ENCODE measurements around the gene PLXNA3.

The PLXNA3 gene

DNA sequence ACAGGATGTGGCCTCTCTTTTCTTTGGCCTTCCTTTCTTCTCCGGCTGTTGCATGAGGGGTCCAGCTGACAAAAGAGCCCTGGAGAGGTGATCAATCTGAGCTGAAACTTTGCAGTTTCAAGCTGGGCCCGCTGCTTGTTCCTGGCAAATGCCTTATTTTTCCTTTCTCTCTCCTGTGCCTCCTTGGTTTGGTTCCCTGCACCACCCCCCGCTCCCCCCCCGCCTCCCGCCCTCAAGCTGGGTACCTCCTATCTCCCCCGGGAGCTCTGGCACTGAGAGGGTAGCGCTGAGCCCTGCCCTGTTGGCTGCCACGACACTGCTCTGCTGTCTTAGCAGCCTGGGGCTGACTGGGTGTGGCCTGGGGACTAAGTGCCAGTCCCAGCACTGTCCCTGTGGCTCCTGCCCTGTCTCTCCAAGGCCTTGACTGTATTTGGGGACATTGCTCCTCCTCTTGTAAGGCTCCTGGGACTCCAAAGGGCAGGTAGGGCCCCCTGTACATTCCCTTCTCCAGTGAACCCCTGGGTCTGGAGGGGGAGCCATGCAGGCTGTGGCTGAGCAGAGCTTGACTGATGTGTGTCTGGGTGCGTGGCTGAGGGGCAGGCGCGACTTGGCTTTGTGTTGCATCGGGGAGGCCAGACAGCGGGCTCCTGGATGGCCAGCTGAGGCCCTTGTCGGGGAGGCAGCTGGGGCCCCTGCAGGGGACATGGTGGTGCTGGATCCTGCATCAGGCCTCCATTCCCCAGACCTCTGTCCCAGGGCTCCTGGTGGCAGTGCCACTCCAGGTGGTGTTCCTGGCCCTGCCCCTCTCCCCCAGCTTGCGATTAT is 1.1 kb downstream of the PLXNA3 start:
- peaks cover 0 to 5% of the 10 kb centered on the region in 2 donors for H3K9me3 Mint-ChIP-seq
- H3K27ac Mint-ChIP-seq, result peak overlapping the region; percentile 82
- peaks cover 15 to 21% of the 10 kb centered on the region in 2 donors for H3K36me3 Mint-ChIP-seq
- ATAC-seq (replicated peaks) (peak; percentile 52 to 61), DNase-seq (no peak)
- no peaks in the 10 kb centered on the region for H3K27me3 Mint-ChIP-seq
- peaks cover 13 to 21% of the 10 kb centered on the region in 2 donors for H3K4me1 Mint-ChIP-seq
- peak overlapping the region; percentile 83 to 86 for H3K4me3 Mint-ChIP-seq

DNA sequence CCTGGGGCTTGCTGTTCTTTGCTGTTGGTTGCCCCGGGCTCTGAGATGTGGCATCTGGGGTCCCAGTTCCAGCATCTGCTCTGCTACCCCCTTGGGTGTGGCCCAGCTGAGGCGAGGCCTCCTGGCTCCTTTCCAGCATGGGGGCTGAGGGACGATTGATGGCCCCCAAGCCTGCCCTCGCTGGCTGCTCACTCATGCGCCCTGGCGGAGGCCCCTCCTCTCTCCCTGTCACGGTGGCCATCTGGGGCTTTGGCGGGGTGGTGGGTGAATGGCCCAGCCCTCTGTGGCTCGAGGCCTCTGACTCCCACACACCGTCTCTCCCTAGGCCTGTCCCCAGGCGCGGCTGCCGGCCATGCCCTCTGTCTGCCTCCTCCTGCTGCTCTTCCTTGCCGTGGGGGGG is 1.8 kb downstream of the PLXNA3 start:
- no peak for ATAC-seq (replicated peaks)
- H3K27me3 Mint-ChIP-seq, result no peaks in the 10 kb centered on the region
- H3K27ac Mint-ChIP-seq, result no peak overlapping the region
- no peak for DNase-seq
- peaks cover 13 to 21% of the 10 kb centered on the region in 2 donors for H3K4me1 Mint-ChIP-seq
- H3K36me3 Mint-ChIP-seq, result peaks cover 9 to 14% of the 10 kb centered on the region in 2 donors
- H3K9me3 Mint-ChIP-seq, result no peaks in the 10 kb centered on the region
- peak overlapping the region; percentile 59 to 83 for H3K4me3 Mint-ChIP-seq

DNA sequence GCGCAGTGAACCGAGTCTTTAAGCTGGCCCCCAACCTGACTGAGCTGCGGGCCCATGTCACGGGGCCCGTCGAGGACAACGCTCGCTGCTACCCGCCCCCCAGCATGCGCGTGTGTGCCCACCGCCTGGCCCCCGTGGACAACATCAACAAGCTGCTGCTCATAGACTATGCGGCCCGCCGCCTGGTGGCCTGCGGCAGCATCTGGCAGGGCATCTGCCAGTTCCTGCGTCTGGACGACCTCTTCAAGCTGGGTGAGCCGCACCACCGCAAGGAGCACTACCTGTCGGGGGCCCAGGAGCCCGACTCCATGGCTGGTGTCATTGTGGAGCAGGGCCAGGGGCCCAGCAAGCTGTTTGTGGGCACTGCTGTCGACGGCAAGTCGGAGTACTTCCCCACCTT is 2.2 kb downstream of the PLXNA3 start:
- DNase-seq (no peak), ATAC-seq (replicated peaks) (no peak)
- Mint-ChIP-seq H3K9me3 (no peaks in the 10 kb centered on the region), H3K27me3 (no peaks in the 10 kb centered on the region), H3K27ac (no peak overlapping the region), H3K4me3 (peak overlapping the region; percentile 59 to 83), H3K4me1 (peaks cover 13 to 21% of the 10 kb centered on the region in 2 donors), H3K36me3 (peaks cover 11 to 16% of the 10 kb centered on the region in 2 donors)

DNA sequence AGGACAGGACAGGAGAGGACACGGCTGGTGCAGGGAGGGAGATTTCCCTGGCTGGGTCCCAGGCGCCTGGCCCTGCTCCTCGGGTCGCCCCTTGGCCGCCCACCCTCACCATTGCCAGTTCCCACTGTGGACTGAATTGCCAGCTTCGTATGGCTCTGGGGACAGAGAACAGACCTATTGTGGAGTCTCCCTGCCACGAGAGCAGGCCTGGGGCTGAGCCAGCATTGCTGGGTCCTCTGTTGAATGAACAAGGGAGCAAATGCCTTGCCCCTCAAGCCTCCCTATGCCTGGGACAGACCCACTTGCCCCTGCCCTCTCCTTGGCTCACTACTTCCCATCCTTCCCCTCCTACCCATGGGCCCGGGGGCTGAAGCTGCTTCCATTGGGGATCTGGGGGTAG is 4.3 kb downstream of the PLXNA3 start:
- Mint-ChIP-seq H3K4me1 (peaks cover 13 to 21% of the 10 kb centered on the region in 2 donors), H3K36me3 (peaks cover 24 to 30% of the 10 kb centered on the region in 2 donors), H3K4me3 (no peak overlapping the region), H3K9me3 (no peaks in the 10 kb centered on the region), H3K27ac (no peak overlapping the region), H3K27me3 (no peaks in the 10 kb centered on the region)
- DNase-seq (no peak), ATAC-seq (replicated peaks) (no peak)

DNA sequence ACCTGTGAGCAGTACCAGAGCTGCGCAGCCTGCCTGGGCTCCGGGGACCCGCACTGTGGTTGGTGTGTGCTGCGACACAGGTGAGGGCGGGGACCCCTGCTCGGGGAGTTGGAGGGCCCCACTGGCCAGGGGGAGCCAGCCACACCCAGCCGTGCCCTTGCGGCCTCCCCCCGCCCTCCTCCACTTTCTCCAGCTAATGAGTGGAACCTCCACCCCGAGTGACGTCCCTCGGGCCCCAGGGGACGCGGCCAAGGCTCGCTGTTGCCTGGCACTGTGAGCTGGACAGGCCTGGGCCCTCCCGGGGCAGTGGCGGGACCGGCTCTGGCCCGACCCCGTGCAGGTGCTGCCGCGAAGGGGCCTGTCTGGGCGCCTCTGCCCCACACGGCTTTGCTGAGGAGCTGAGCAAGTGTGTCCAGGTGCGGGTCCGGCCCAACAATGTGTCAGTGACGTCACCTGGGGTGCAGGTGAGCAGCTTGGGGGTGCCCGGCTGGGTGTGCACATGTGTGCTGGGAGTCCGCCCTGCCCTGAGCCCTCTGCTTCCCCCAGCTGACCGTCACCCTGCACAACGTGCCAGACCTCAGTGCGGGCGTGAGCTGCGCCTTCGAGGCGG is 5.6 kb downstream of the PLXNA3 start:
- H3K36me3 Mint-ChIP-seq, result peaks cover 24 to 30% of the 10 kb centered on the region in 2 donors
- H3K4me3 Mint-ChIP-seq, result no peak overlapping the region
- H3K27me3 Mint-ChIP-seq, result no peaks in the 10 kb centered on the region
- ATAC-seq (replicated peaks) (no peak), DNase-seq (no peak)
- peaks cover 13 to 21% of the 10 kb centered on the region in 2 donors for H3K4me1 Mint-ChIP-seq
- no peaks in the 10 kb centered on the region for H3K9me3 Mint-ChIP-seq
- H3K27ac Mint-ChIP-seq, result no peak overlapping the region

DNA sequence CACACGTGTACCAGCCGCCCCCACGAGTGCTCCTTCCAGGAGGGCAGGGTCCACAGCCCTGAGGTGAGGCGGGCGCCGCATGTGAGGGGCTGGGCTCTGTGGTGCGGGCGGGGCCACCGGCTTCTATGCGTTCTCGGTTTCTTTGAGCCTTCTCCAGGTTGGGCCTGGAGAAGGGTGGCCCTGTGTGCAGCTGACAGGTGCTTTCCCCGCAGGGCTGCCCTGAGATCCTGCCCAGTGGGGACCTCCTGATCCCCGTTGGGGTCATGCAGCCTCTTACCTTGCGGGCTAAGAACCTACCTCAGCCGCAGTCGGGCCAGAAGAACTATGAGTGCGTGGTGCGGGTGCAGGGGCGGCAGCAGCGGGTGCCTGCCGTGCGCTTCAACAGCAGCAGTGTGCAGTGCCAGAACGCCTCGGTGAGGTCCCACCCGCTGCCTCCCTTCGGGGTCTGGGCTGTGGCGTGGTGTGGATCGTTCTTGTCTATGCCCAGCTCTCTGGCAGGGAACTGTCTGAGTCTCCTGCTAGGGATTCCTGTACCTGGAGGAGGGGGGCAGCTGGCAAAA is 6.8 kb downstream of the PLXNA3 start:
- H3K36me3 Mint-ChIP-seq, result peaks cover 24 to 30% of the 10 kb centered on the region in 2 donors
- H3K27ac Mint-ChIP-seq, result peak overlapping the region; percentile 65
- H3K9me3 Mint-ChIP-seq, result no peaks in the 10 kb centered on the region
- ATAC-seq (replicated peaks), result no peak
- H3K4me1 Mint-ChIP-seq, result peaks cover 8 to 11% of the 10 kb centered on the region in 2 donors
- no peak overlapping the region for H3K4me3 Mint-ChIP-seq
- H3K27me3 Mint-ChIP-seq, result no peaks in the 10 kb centered on the region
- no peak for DNase-seq

DNA sequence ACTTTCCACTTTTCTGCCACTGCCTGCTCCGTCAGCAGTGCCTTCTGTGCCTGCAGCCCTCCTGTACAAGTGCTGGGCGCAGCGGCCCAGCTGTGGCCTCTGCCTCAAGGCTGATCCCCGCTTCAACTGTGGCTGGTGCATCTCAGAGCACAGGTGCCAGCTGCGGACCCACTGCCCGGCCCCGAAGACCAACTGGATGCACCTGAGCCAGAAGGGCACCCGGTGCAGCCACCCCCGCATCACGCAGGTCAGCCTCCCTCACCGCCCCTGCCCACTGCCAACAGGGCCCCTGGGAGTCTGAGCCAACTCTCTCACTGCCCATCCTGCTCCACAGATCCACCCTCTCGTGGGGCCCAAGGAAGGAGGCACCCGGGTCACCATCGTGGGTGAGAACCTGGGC is 7.5 kb downstream of the PLXNA3 start:
- H3K4me3 Mint-ChIP-seq, result no peak overlapping the region
- no peak for ATAC-seq (replicated peaks)
- no peak overlapping the region for H3K27ac Mint-ChIP-seq

DNA sequence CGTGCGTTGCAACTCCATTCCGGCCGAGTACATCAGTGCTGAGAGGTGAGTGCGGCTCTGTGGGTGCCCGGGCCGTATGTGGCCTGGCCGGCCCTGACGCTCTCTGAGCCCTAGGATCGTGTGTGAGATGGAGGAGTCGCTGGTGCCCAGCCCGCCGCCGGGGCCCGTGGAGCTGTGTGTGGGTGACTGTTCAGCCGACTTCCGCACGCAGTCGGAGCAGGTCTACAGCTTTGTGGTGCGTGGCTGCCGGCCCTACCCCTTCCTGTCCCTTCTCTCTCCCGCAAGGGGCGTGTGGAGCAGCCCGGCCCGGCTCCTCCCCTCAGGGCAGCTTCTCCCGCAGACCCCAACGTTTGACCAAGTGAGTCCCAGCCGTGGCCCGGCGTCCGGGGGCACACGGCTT is 8.0 kb downstream of the PLXNA3 start:
- peaks cover 0 to 5% of the 10 kb centered on the region in 2 donors for H3K4me1 Mint-ChIP-seq
- H3K9me3 Mint-ChIP-seq, result no peaks in the 10 kb centered on the region
- ATAC-seq (replicated peaks) (no peak), DNase-seq (no peak)
- H3K36me3 Mint-ChIP-seq, result peaks cover 24 to 36% of the 10 kb centered on the region in 2 donors
- no peaks in the 10 kb centered on the region for H3K27me3 Mint-ChIP-seq
- H3K4me3 Mint-ChIP-seq, result no peak overlapping the region
- no peak overlapping the region for H3K27ac Mint-ChIP-seq

More for the DNA sequence above, 7.5 kb downstream of the PLXNA3 start:
- H3K27me3 Mint-ChIP-seq, result no peaks in the 10 kb centered on the region
- H3K36me3 Mint-ChIP-seq, result peaks cover 24 to 34% of the 10 kb centered on the region in 2 donors
- DNase-seq, result no peak
- no peaks in the 10 kb centered on the region for H3K9me3 Mint-ChIP-seq
- peaks cover 3 to 5% of the 10 kb centered on the region in 2 donors for H3K4me1 Mint-ChIP-seq

DNA sequence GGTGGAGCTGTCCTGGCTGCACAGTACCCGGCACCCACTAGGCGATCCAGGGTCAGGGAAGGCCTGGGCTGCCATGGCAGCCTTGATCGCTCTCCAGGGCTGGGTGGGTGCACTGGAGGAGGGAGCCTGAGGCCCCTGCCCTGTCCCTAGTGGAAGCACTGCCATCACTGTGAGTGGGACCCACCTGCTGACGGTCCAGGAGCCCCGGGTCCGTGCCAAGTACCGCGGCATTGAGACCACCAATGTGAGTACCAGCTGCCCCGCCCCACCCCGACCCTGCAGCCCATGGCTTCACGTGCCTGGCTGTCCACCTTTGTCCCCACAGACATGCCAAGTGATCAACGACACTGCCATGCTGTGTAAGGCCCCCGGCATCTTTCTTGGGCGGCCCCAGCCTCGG is 8.8 kb downstream of the PLXNA3 start:
- no peak overlapping the region for H3K4me3 Mint-ChIP-seq
- no peak for DNase-seq
- H3K9me3 Mint-ChIP-seq, result no peaks in the 10 kb centered on the region
- no peaks in the 10 kb centered on the region for H3K4me1 Mint-ChIP-seq
- peaks cover 18 to 33% of the 10 kb centered on the region in 2 donors for H3K36me3 Mint-ChIP-seq
- H3K27me3 Mint-ChIP-seq, result no peaks in the 10 kb centered on the region
- ATAC-seq (replicated peaks), result no peak
- no peak overlapping the region for H3K27ac Mint-ChIP-seq

DNA sequence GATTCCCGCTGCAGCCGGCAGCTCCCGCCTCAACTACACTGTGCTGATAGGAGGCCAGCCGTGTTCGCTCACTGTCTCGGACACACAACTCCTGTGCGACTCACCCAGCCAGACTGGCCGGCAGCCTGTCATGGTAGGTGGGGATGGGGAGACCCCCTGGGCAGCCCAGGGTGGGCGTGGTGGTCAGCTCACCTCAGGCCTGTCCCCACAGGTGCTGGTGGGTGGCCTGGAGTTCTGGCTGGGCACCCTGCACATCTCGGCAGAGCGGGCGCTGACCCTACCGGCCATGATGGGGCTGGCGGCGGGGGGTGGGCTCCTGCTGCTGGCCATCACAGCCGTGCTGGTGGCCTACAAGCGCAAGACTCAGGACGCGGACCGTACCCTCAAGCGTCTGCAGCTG is 9.5 kb downstream of the PLXNA3 start:
- peaks cover 15 to 35% of the 10 kb centered on the region in 2 donors for H3K36me3 Mint-ChIP-seq
- no peak overlapping the region for H3K27ac Mint-ChIP-seq
- no peak overlapping the region for H3K4me3 Mint-ChIP-seq
- DNase-seq (no peak), ATAC-seq (replicated peaks) (no peak)
- no peaks in the 10 kb centered on the region for H3K9me3 Mint-ChIP-seq
- H3K4me1 Mint-ChIP-seq, result peaks cover 0 to 3% of the 10 kb centered on the region in 2 donors
- no peaks in the 10 kb centered on the region for H3K27me3 Mint-ChIP-seq

DNA sequence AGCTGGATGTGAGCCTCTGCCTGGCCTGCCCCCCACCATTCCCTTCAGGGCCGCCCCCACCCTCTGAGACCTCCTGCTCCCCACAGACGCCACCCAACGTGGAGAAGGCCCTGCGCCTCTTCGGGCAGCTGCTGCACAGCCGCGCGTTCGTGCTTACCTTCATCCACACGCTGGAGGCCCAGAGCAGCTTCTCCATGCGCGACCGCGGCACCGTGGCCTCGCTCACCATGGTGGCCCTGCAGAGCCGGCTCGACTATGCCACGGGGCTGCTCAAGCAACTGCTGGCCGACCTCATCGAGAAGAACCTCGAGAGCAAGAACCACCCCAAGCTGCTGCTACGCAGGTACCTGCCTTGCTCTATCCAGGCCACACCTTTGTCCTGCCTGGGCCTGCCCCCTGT is 10.1 kb downstream of the PLXNA3 start:
- Mint-ChIP-seq H3K27ac (no peak overlapping the region), H3K27me3 (no peaks in the 10 kb centered on the region), H3K4me3 (no peak overlapping the region), H3K9me3 (no peaks in the 10 kb centered on the region), H3K4me1 (peaks cover 0 to 3% of the 10 kb centered on the region in 2 donors), H3K36me3 (peaks cover 18 to 31% of the 10 kb centered on the region in 2 donors)
- DNase-seq (no peak), ATAC-seq (replicated peaks) (no peak)

DNA sequence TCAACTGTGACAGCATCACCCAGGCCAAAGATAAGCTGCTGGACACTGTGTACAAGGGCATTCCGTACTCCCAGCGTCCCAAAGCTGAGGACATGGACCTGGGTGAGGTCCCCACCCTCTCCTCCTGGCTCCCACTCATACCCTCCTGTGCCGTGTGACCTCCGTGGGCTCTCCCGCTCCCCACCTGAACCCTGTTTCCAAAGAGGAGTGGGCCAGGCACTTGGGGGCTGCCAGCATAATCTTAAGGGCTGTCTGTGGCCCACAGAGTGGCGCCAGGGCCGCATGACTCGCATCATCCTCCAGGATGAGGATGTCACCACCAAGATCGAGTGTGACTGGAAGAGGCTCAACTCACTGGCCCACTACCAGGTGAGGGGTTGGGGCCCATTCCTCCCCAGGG is 11.0 kb downstream of the PLXNA3 start:
- H3K36me3 Mint-ChIP-seq, result peaks cover 20 to 31% of the 10 kb centered on the region in 2 donors
- no peak overlapping the region for H3K4me3 Mint-ChIP-seq
- ATAC-seq (replicated peaks) (no peak), DNase-seq (no peak)
- peaks cover 0 to 3% of the 10 kb centered on the region in 2 donors for H3K4me1 Mint-ChIP-seq
- H3K9me3 Mint-ChIP-seq, result no peaks in the 10 kb centered on the region
- no peak overlapping the region for H3K27ac Mint-ChIP-seq
- H3K27me3 Mint-ChIP-seq, result no peaks in the 10 kb centered on the region

DNA sequence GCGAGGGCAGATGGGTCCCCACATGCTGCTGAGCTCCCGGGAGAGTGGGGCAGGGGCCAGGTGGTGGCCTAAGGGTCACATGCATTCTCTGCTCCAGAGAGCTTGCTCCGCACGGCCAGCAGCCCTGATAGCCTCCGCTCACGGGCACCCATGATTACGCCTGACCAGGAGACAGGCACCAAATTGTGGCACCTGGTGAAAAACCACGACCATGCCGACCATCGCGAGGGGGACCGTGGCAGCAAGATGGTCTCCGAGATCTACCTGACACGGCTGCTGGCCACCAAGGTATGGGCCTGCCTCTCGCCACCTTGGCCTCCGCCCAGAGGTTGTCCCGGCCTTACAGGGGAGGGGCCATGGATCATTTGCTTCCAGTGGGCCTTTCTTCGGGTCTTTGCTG is 11.8 kb downstream of the PLXNA3 start:
- DNase-seq (no peak), ATAC-seq (replicated peaks) (no peak)
- no peaks in the 10 kb centered on the region for H3K9me3 Mint-ChIP-seq
- H3K36me3 Mint-ChIP-seq, result peaks cover 20 to 31% of the 10 kb centered on the region in 2 donors
- peaks cover 0 to 3% of the 10 kb centered on the region in 2 donors for H3K4me1 Mint-ChIP-seq
- H3K27ac Mint-ChIP-seq, result no peak overlapping the region
- no peaks in the 10 kb centered on the region for H3K27me3 Mint-ChIP-seq
- no peak overlapping the region for H3K4me3 Mint-ChIP-seq

DNA sequence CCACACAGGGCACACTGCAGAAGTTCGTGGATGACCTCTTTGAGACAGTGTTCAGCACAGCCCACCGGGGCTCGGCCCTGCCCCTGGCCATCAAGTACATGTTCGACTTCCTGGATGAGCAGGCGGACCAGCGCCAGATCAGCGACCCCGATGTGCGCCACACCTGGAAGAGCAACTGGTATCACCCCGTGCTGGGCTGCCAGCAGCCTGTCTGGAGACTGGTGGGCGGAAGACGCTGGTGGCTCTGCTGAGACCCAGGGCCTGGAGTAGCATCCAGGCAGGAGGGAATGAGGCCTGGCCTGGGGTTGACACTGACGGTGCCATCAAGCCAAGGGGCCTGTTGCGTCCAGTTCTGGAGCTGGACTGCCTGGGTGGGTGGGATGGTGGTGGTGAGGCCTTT is 12.4 kb downstream of the PLXNA3 start:
- Mint-ChIP-seq H3K27me3 (no peaks in the 10 kb centered on the region), H3K4me1 (peaks cover 3 to 5% of the 10 kb centered on the region in 2 donors), H3K36me3 (peaks cover 19 to 31% of the 10 kb centered on the region in 2 donors), H3K27ac (no peak overlapping the region), H3K4me3 (no peak overlapping the region), H3K9me3 (no peaks in the 10 kb centered on the region)
- ATAC-seq (replicated peaks), result no peak
- no peak for DNase-seq
